Measurements from ENCODE around the gene SAP25. TPM values are rescaled to one million over a fixed set of nuclear protein-coding genes. Genes with fewer than 3 reads are reported as not detected.
"Not testable (repeated sequence)": the region's sequence is repeated elsewhere in the genome, so short reads cannot be mapped to it uniquely, and the experiment has no call there.

The SAP25 gene
- total RNA-seq, 2 donors from 2014 or later: 5.8 to 6.3 TPM

- no peaks in the 10 kb centered on the region for H3K36me3 Mint-ChIP-seq (ENCODE audit: low read depth)
- Histone ChIP-seq H3K27me3 (ENCODE audit: control insufficient read depth, insufficient read depth, low read length, poor library complexity, severe bottlenecking) (no peaks in the 10 kb centered on the region), H3K9me3 (ENCODE audit: control insufficient read depth, low read length) (no peaks in the 10 kb centered on the region), H3K4me3 (ENCODE audit: low read length) (peak overlapping the region; percentile 98), H3K27ac (ENCODE audit: low read depth, low read length) (no peak overlapping the region), H3K9ac (ENCODE audit: extremely low read depth, low read length, poor library complexity, severe bottlenecking) (peak overlapping the region; percentile 68), H3K36me3 (ENCODE audit: control insufficient read depth, insufficient read depth, low read length) (no peaks in the 10 kb centered on the region), H3K4me1 (ENCODE audit: control insufficient read depth, insufficient read depth, low read length) (peaks cover 11% of the 10 kb centered on the region)
- H3K27me3 Mint-ChIP-seq (ENCODE audit: insufficient read depth): peaks cover 1% of the 10 kb centered on the region
- no peaks in the 10 kb centered on the region for H3K9me3 Mint-ChIP-seq
- H3K4me1 Mint-ChIP-seq: peaks cover 36% of the 10 kb centered on the region
- TF ChIP-seq, protein P1, sequence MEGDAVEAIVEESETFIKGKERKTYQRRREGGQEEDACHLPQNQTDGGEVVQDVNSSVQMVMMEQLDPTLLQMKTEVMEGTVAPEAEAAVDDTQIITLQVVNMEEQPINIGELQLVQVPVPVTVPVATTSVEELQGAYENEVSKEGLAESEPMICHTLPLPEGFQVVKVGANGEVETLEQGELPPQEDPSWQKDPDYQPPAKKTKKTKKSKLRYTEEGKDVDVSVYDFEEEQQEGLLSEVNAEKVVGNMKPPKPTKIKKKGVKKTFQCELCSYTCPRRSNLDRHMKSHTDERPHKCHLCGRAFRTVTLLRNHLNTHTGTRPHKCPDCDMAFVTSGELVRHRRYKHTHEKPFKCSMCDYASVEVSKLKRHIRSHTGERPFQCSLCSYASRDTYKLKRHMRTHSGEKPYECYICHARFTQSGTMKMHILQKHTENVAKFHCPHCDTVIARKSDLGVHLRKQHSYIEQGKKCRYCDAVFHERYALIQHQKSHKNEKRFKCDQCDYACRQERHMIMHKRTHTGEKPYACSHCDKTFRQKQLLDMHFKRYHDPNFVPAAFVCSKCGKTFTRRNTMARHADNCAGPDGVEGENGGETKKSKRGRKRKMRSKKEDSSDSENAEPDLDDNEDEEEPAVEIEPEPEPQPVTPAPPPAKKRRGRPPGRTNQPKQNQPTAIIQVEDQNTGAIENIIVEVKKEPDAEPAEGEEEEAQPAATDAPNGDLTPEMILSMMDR (conservative IDR thresholded peaks at IDR 0.05): no peak
- H3K27ac Mint-ChIP-seq: peak overlapping the region; percentile 89
- H3K4me3 Mint-ChIP-seq: peak overlapping the region; percentile 88
- 0 to 2% methylated on average over 17 to 44 of the region's 44 CpGs for WGBS, 2 experiments (ENCODE audit: insufficient coverage in 1 of 2, insufficient read length in 1 of 2)
- DNase-seq: peak; percentile 73
Observed at GRCh38 chr7:100539436-100540006, 34.2 kb downstream of the SAP25 start.

DNA sequence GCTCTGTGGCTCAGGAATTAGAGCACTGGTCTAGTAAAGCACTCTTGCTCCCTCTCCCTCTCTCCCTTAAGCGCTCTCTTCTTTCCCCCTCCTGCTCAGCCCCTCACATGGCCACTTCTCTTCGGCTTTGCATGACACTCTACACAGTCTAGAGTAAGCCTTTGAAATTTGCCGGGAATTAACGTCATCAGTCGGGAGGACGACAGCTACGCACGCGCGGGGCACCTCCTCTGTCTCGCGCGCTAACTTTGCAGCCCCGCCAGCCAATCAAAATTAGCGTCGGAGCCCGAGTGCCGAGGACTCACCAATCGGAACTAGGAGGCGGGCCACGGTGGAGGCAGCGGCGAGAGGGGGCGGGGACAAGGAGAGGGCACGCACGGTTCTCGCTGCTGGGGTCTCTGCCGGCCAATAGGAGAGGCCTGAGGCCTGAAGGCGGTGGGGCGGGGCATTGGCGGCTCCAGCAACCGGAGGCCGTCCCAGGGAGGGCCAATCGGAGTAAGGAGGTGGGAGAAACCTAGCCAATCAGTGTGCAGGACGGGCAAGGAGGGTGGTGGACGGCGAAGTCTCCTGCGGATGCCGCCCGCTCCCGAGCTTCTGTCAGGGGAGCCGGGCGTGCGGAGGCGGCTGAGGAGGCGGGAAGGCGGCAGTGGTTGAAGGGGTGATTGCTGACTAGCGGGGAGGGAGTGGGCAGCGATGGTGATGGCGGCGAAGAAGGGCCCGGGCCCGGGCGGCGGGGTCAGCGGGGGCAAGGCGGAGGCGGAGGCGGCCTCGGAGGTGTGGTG, 34.9 kb downstream of the SAP25 start, which contains the start of gene AGFG2:
AGFG2 (plus strand) TSS at position 550 of the 782 bp plus-strand sequence; CDS start at position 694, 144 bp downstream.
- Histone ChIP-seq H3K36me3 (ENCODE audit: control insufficient read depth, insufficient read depth, low read length) (no peaks in the 10 kb centered on the region), H3K27ac (ENCODE audit: low read depth, low read length) (no peak within 1 kb of the TSS), H3K9me3 (ENCODE audit: control insufficient read depth, low read length) (no peaks in the 10 kb centered on the region), H3K9ac (ENCODE audit: extremely low read depth, low read length, poor library complexity, severe bottlenecking) (peak within 1 kb of the TSS; percentile 68), H3K4me3 (ENCODE audit: low read length) (peak within 1 kb of the TSS; percentile 98), H3K4me1 (ENCODE audit: control insufficient read depth, insufficient read depth, low read length) (peaks cover 5% of the 10 kb centered on the region), H3K27me3 (ENCODE audit: control insufficient read depth, insufficient read depth, low read length, poor library complexity, severe bottlenecking) (no peaks in the 10 kb centered on the region)
- Mint-ChIP-seq H3K27me3 (ENCODE audit: insufficient read depth) (peaks cover 1% of the 10 kb centered on the region), H3K36me3 (ENCODE audit: low read depth) (no peaks in the 10 kb centered on the region), H3K4me3 (peak within 1 kb of the TSS; percentile 88), H3K27ac (peak within 1 kb of the TSS; percentile 92), H3K4me1 (peaks cover 29% of the 10 kb centered on the region), H3K9me3 (no peaks in the 10 kb centered on the region)
- TF ChIP-seq, protein P1 (conservative IDR thresholded peaks at IDR 0.05): no peak
- DNase-seq: peak; percentile 100
- WGBS, 2 experiments (ENCODE audit: insufficient coverage in 1 of 2, insufficient read length in 1 of 2): 0% methylated on average over 43 to 60 of the region's 60 CpGs

DNA sequence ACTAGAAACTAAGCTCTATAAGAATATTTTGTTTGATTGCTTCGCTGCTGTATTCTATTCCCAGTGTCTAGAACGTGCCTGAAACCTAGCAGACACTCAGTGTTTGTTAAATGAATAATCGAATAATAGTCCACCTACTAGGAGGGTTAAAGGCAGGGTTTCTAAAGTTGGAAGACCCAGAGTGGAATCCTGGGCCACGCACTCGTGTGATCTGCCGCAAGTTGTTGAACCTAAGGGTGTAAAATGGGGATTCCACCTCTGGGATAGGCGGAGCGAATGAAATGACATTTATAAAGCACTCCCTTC, 35.4 kb downstream of the SAP25 start:
- Histone ChIP-seq H3K27me3 (ENCODE audit: control insufficient read depth, insufficient read depth, low read length, poor library complexity, severe bottlenecking) (no peaks in the 10 kb centered on the region), H3K9ac (ENCODE audit: extremely low read depth, low read length, poor library complexity, severe bottlenecking) (peak overlapping the region; percentile 44), H3K4me3 (ENCODE audit: low read length) (peak overlapping the region; percentile 96), H3K36me3 (ENCODE audit: control insufficient read depth, insufficient read depth, low read length) (no peaks in the 10 kb centered on the region), H3K4me1 (ENCODE audit: control insufficient read depth, insufficient read depth, low read length) (no peaks in the 10 kb centered on the region), H3K27ac (ENCODE audit: low read depth, low read length) (no peak overlapping the region), H3K9me3 (ENCODE audit: control insufficient read depth, low read length) (no peaks in the 10 kb centered on the region)
- no peak for DNase-seq
- WGBS, 2 experiments (ENCODE audit: insufficient coverage in 1 of 2, insufficient read length in 1 of 2): 19 to 24% methylated on average over 8 of the region's 8 CpGs
- peaks cover 1% of the 10 kb centered on the region for H3K27me3 Mint-ChIP-seq (ENCODE audit: insufficient read depth)
- no peaks in the 10 kb centered on the region for H3K36me3 Mint-ChIP-seq (ENCODE audit: low read depth)
- H3K27ac Mint-ChIP-seq: peak overlapping the region; percentile 49
- H3K4me1 Mint-ChIP-seq: peaks cover 24% of the 10 kb centered on the region
- H3K9me3 Mint-ChIP-seq: no peaks in the 10 kb centered on the region
- TF ChIP-seq, protein P1 (conservative IDR thresholded peaks at IDR 0.05): no peak
- peak overlapping the region; percentile 88 for H3K4me3 Mint-ChIP-seq

GRCh38 chr7:100536695-100537094, 37.0 kb downstream of the SAP25 start:
- not testable (repeated sequence) for H3K4me3 ChIP-seq (ENCODE audit: low read length); H3K27ac Mint-ChIP-seq; H3K27me3 Mint-ChIP-seq (ENCODE audit: insufficient read depth); H3K4me3 Mint-ChIP-seq; H3K9me3 Mint-ChIP-seq; H3K27me3 ChIP-seq (ENCODE audit: control insufficient read depth, insufficient read depth, low read length, poor library complexity, severe bottlenecking); H3K9ac ChIP-seq (ENCODE audit: extremely low read depth, low read length, poor library complexity, severe bottlenecking); H3K36me3 ChIP-seq (ENCODE audit: control insufficient read depth, insufficient read depth, low read length); H3K27ac ChIP-seq (ENCODE audit: low read depth, low read length); DNase-seq; H3K4me1 ChIP-seq (ENCODE audit: control insufficient read depth, insufficient read depth, low read length); H3K36me3 Mint-ChIP-seq (ENCODE audit: low read depth); H3K9me3 ChIP-seq (ENCODE audit: control insufficient read depth, low read length)
- H3K4me1 Mint-ChIP-seq: peaks cover 11% of the 10 kb centered on the region
- WGBS, 2 experiments (ENCODE audit: insufficient coverage in 1 of 2, insufficient read length in 1 of 2): 95 to 100% methylated on average over 2 of the region's 2 CpGs

- H3K9me3 ChIP-seq (ENCODE audit: control insufficient read depth, low read length); H3K27ac Mint-ChIP-seq; DNase-seq; H3K4me1 ChIP-seq (ENCODE audit: control insufficient read depth, insufficient read depth, low read length); H3K36me3 Mint-ChIP-seq (ENCODE audit: low read depth); H3K27me3 Mint-ChIP-seq (ENCODE audit: insufficient read depth); H3K36me3 ChIP-seq (ENCODE audit: control insufficient read depth, insufficient read depth, low read length); H3K4me3 Mint-ChIP-seq; H3K27ac ChIP-seq (ENCODE audit: low read depth, low read length); H3K4me1 Mint-ChIP-seq; H3K27me3 ChIP-seq (ENCODE audit: control insufficient read depth, insufficient read depth, low read length, poor library complexity, severe bottlenecking); H3K9ac ChIP-seq (ENCODE audit: extremely low read depth, low read length, poor library complexity, severe bottlenecking); H3K4me3 ChIP-seq (ENCODE audit: low read length); H3K9me3 Mint-ChIP-seq: not testable (repeated sequence)
- 93% methylated on average over 5 to 9 of the region's 9 CpGs for WGBS, 2 experiments (ENCODE audit: insufficient coverage in 1 of 2, insufficient read length in 1 of 2)
Observed at GRCh38 chr7:100535982-100536381, 37.7 kb downstream of the SAP25 start.

Measured in endodermal cell (in vitro differentiated cells).